ENCODE measurements around the gene ALDH16A1.

Gene ALDH16A1

DNA sequence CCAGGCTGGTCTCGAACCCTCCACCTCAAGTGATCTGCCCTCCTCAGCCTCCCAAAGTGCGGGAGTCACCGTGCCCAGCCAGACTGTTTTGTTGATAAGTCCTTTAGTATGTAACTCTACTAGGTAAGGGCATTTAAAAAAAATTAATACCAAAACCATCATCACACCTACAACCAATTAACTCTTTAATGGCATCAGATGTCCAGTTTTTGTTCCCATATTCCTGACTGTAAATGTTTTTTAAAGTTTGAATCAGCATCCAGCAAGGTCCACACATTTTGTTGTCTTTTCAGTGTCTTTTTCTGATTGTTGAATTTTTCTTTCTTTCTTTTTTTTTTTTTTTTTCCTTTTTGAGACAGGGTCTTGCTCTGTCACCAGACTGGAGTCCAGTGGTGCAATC, 65.0 kb downstream of the ALDH16A1 start:
- no peak overlapping the region for H3K4me3 ChIP-seq (ENCODE audit: low read depth, low read length)
- DNase-seq (ENCODE audit: low read depth), result no peak
- TF ChIP-seq, protein P1, sequence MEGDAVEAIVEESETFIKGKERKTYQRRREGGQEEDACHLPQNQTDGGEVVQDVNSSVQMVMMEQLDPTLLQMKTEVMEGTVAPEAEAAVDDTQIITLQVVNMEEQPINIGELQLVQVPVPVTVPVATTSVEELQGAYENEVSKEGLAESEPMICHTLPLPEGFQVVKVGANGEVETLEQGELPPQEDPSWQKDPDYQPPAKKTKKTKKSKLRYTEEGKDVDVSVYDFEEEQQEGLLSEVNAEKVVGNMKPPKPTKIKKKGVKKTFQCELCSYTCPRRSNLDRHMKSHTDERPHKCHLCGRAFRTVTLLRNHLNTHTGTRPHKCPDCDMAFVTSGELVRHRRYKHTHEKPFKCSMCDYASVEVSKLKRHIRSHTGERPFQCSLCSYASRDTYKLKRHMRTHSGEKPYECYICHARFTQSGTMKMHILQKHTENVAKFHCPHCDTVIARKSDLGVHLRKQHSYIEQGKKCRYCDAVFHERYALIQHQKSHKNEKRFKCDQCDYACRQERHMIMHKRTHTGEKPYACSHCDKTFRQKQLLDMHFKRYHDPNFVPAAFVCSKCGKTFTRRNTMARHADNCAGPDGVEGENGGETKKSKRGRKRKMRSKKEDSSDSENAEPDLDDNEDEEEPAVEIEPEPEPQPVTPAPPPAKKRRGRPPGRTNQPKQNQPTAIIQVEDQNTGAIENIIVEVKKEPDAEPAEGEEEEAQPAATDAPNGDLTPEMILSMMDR (IDR thresholded peaks at IDR 0.05; ENCODE audit: low read depth, low read length, missing control alignments), result no peak
